Stimulated activated CD8-positive, alpha-beta memory T cell treated with anti-CD3 and anti-CD28 coated beads, Interleukin-15, amount 100 ng/mL, for 48 hours (primary cell): ENCODE results near the gene GARIN3.

Experiments used
- DNase-seq, 2 donors: peaks; one replicate each; pipeline ENCODE4 v3.0.0-alpha.2; 2020; ENCODE audit warnings: low read depth in 2 of 2

Gene GARIN3

GRCh38 chr5:157143127-157143971 is 22.7 kb downstream of the GARIN3 start:
- peak in 1 of 2 donors; percentile 57 for DNase-seq

DNA sequence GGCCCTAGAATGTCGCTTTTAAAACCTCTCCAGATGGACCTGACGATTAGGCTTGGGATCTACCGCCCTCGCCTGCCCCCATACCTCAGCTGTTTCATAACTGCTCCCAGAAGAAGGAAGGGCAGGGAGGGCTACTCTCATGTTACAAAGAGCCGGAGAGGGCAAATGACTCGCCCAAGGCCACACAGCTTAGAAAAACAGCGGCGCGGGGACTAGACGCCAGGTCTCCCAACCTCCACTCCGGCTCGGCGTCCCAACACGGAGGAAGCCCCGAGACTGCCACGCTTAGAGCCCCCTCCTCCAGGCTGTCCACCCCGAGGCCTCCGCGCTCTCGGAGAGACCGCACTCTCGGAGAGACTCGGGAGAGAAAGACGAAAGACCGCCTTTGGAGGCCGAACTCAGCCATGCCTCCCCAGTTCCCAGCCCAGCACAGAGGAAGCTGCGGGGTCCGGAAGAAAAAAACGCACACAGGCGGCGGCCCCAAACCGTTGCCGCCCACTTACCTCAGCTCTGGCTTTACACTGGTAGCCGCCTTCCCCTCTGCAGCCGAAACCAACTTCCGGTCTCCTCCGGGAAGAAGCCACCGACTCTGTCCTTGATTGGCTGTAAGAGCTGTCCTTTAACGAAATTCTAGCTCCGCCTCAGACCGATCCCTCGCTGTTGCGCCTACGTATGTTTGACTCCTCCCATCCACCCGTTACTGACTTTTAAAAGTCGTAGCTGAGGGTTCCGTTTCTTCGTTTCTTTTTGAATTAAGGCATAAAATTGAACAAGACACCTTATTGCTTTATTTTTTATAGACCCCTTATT is 23.5 kb downstream of the GARIN3 start, which contains the start of gene MED7:
Gene MED7 (minus strand): TSS at position 549 of the 810 bp plus-strand sequence. CDS start 3,434 bp downstream, outside the sequence.
- peak; percentile 88 to 89 for DNase-seq

- no peak for DNase-seq
These were observed 28.4 kb downstream of the GARIN3 start for GRCh38 chr5:157137691-157138090.

- DNase-seq, result no peak
These were observed 33.8 kb downstream of the GARIN3 start for GRCh38 chr5:157132281-157132612.

- no peak for DNase-seq
These were observed 35.1 kb downstream of the GARIN3 start for GRCh38 chr5:157130925-157131324.

GRCh38 chr5:157121709-157122108 is 44.4 kb downstream of the GARIN3 start:
- no peak for DNase-seq

DNA sequence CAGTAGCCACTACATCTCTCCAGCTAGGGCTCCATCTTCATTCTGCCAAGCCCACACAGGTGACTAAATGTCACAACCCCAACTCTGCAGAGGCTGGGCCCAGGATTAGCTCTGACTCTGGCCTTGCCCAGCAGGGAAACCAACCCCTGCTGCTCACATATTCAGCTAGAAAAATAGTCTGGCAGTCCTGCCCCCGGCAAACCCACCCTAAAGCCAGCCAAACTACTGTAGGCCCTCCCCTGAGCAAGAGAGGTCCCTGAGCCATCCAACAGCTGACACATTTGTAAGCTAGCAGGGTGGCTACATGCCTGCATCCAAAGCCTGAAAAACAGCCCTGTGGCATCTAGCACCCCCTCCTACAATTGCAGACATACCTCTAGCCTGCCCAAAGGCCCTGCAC is 46.0 kb downstream of the GARIN3 start:
- DNase-seq, result no peak

DNA sequence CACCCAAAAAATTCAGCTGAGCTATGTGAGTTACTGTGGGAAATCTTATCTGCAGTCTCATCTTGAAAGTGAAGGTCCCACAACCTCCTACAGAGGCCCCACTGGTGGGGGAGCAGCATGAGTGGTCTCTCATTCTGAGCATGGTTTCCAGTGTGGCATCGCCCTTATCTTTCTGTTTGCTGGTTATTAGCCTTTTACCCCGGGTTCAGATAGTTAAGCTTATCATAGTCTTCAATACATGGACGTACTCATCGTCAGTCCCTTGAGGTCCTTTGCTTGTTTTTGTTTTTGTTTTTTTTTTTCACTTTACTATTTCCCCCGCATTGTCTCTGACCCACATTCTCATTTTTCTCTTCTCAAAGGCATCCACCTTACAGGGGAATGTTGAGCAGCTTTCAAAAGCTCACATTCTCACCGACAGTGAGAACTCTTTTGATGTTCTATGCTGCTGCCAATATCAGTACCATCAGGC is 49.5 kb downstream of the GARIN3 start:
- DNase-seq, result peak in 1 of 2 donors; percentile 38

DNA sequence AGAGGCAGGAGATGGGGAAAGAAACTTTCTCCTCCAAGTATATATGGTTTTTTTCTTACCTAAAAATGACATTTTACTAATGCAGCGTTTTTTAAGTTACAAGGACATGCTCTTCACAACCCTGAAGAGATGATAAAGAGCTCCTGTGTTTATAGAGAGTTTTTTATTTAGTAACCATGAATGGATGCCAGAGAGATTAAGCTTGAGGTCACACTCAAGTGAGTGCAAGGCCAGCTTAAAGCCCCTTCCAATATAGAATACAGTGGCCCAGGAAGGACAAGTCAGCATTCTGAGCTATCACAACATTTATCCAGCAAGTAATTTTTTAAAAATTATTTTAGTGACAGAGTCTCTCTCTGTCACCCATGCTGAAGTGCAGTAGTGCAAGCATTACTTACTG is 50.6 kb downstream of the GARIN3 start:
- DNase-seq, result no peak

DNA sequence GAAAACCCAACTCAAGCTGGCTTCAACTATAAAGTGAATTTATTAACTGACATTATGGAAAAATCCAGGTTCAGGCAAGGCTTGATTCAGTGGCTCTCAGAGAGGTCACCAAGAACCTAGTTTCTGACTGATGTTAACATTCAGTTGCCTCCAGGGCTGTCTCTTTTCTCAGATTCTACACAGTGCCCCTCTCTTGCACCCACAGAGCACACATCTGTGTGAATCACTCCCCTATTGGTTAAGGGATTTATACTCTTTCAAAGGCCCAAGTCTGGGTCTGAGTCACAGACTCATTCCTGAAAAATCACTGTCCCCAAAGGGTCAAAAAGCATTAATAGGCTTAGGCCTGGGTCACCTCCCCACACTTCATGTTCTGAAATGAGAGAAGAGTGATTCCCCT is 51.1 kb downstream of the GARIN3 start:
- no peak for DNase-seq

DNA sequence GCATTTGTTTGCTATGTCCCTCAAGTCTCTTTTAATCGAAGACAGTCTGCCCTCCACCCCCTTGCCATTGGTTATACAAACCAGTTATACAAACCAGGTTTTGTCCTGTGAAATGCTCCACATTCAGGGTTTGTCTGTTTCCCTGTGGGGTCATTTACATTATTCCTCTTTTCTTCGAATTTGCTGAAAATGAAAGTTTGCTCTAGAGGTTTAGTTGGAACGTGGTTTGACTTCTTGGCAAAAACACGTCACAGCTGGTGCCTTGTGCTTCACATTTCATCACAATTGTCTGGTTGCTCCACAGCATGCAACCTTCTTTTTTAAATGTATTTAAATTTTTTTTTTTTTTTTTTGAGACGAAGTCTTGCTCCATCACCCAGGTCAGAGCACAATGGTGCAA is 53.1 kb downstream of the GARIN3 start:
- DNase-seq, result no peak
